Epithelial cell of alveolus of lung (primary cell): ENCODE data around the gene OXTR. TPM values are rescaled to one million over a fixed set of nuclear protein-coding genes. Genes with fewer than 3 reads are reported as not detected.

Source experiments
- total RNA-seq: library from RNA; depleted of rRNA; stranded (reverse); fragments of >200 nt; gene quantifications from 2 replicates; pipeline ENCODE4 v1.2.1, GENCODE V29; 2015

Gene OXTR
- 0.72 and 4.3 TPM in 2 replicates for total RNA-seq

GRCh38 chr3:8769088-8769822, at the start of gene OXTR:
Gene OXTR (minus strand): TSS chr3:8769613. CDS start chr3:8768187, 1,426 bp downstream.

DNA sequence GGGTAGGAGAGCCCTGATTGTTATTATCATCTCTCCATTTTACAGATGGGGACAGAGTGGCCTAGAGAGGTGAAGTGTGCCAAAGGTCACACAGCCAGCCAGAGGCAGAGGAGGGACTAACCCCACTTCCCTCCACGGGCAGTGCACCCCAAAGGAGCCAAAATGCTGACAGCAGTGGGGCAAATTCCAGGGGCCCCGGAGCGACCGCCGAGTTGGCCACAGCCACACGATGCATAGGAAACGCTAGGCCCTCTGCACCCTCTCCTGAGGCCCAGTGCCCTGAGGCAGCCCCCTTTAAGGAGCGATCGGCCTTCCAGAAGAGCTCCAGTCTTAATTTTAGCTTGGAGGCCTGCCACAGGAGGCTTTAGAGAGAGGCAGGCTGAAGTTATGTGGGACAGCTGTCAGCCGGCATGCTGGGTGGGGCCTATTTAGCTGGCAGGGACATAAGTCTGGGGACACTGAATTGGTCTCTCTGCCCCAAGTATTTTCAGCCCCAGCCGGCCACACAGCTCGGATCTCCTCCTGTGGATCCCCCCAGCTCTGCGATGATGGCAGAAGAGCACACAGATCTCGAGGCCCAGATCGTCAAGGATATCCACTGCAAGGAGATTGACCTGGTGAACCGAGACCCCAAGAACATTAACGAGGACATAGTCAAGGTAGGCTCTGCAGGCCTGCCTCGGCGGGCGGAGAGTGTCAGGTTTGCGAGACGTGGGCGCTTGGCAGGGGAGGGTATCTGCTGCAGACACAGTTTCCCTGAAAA, 35.9 kb downstream of the OXTR start, which contains the start of gene CAV3:
CAV3 (plus strand) TSS at position 471 of the 763 bp plus-strand sequence; CDS start at position 546, 75 bp downstream.

Other genes with a start within 250 kb of the OXTR start
- gene SSUH2, start 124.8 kb downstream of the OXTR start, total RNA-seq: not detected in 2 replicates
- gene CAV3, start 35.8 kb downstream of the OXTR start, total RNA-seq: not detected in 2 replicates
- 4.6 and 8.0 TPM in 2 replicates for gene RAD18, start 193.9 kb upstream of the OXTR start, total RNA-seq